ENCODE measurements around the gene CREBL2.
"Not testable (repeated sequence)": the region's sequence is repeated elsewhere in the genome, so short reads cannot be mapped to it uniquely, and the experiment has no call there.

The CREBL2 gene

GRCh38 chr12:12641650-12642049, 30.0 kb downstream of the CREBL2 start:
- no peak for DNase-seq

- DNase-seq, result no peak
Measured at GRCh38 chr12:12642916-12643315, 31.2 kb downstream of the CREBL2 start.

GRCh38 chr12:12645485-12645884, 33.8 kb downstream of the CREBL2 start:
- DNase-seq, result no peak

- DNase-seq, result not testable (repeated sequence)
Measured at GRCh38 chr12:12645968-12646367, 34.3 kb downstream of the CREBL2 start.

DNA sequence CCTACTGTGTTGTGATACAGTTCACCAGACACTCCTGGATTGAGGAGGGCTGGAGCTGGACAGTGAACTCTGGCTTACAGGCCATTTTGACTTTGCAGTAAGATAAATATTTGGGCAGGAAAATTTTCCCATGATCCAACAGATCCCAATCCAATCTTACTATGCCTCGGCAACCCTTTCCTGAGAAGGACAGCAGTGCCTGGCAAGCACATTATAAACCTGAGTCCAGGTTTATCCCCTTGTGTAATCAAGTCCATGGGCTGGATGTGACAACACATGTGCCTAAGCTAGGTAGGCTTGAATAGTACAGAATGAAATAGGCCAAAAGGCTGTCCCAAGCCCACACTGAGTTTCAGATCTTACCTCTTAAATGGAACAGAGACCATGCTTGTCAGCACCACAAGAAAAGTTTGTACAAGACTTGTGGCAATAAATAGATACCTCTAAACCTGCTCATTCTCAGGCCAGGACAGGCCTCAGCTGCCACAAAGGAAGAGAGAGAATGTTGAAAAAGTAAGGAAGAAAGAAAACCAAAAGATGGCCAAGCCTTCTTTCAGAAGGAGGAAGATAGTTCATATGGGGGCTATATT, 34.9 kb downstream of the CREBL2 start:
- DNase-seq, result no peak

DNA sequence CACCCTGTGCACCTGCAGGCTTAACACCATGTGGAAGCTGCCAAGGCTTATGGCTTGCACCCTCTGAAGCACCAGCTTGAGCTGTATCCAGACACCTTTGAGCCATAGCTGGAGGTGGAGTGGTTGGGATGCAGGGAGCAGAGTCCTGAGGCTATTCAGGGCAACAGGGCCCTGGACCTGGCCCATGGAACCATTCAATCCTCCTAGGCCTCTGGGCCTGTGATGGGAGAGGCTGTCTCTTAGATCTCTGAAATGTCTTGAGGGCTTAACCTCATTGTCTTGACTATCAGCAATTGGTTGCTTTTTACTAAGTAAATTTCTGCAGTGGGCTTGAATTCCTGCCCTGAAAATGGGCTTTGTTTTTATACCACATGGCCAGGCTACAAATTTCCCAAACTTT, 36.6 kb downstream of the CREBL2 start:
- no peak for DNase-seq

GRCh38 chr12:12648951-12649650, 37.4 kb downstream of the CREBL2 start:
- no peak for DNase-seq

DNA sequence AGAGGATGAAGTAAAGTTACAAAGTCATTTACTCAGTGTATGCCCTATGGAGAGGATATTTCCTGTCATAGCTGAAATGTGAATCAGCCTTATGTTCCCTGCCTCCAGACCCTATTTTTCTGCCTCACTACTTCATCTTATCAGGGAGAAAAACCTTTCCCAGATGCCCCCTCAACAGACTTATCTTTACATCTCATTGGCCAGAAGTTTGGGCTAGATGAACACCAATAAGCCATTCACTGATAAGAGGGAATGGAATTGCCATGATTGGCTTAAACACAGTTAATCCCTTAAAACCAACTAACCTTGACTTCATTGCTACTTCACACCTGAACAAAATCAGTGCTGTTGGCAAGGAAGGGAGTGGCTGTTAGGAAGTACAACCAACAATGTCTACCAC, 40.1 kb downstream of the CREBL2 start:
- DNase-seq, result no peak

GRCh38 chr12:12652704-12653103, 41.0 kb downstream of the CREBL2 start:
- DNase-seq, result not testable (repeated sequence)

DNA sequence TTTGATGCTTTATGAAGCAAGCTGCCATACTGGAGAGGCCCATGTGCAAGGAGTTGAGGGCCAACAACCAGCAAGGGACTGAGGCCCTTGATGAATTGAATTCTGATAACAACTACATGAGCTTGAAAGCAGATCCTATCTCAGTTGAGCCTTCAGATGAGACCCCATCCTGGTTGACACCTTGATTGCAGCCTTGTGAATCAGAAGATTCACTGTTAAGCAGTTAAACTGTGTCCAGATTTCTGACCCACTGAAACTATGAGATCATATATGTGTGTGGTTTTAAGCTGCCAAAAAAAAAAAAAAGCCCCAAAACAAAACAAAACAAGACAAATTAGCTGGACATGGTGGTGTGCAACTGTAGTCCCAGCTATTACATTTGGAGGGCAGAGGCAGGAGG, 42.2 kb downstream of the CREBL2 start:
- no peak for DNase-seq

DNA sequence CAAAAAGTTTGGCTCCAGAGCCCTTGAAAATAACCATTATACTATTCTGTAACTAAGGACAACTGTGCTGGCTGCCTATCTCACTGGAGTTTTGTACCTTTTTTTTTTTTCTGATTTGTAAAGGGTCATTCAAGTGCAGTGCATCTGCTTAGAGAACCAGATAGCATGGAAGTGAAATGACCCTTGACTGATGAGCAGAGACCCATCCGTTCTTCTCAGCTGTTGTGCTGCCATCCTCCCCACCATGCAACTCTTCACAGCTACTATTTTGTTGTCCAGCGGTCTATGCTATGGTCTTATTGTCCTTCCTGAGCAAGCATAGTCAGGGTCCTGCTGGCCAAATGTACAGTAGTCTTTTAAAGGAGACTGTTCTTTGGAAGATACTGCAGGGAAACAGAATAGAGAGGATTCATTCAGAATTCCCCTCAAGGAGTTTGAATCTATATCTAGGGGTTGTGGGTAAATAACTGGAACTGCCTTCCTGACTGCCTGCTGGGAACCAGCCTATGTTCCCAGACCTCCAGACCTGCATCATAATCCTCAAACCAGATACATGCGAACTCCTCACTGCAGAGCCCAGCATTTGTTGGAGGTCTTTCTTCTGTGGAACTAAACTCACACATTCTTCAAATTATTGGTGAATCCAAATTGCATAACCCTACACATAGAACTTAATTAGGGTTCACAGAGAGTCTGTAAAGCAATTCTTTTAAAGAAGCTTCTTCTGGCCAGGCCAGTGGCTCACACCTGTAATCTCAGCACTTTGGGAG, 43.2 kb downstream of the CREBL2 start:
- no peak for DNase-seq

GRCh38 chr12:12660201-12660600, 48.5 kb downstream of the CREBL2 start:
- no peak for DNase-seq

GRCh38 chr12:12661086-12661856, 49.6 kb downstream of the CREBL2 start:
- no peak for DNase-seq

GRCh38 chr12:12663644-12664294, 52.1 kb downstream of the CREBL2 start:
- DNase-seq, result no peak

DNA sequence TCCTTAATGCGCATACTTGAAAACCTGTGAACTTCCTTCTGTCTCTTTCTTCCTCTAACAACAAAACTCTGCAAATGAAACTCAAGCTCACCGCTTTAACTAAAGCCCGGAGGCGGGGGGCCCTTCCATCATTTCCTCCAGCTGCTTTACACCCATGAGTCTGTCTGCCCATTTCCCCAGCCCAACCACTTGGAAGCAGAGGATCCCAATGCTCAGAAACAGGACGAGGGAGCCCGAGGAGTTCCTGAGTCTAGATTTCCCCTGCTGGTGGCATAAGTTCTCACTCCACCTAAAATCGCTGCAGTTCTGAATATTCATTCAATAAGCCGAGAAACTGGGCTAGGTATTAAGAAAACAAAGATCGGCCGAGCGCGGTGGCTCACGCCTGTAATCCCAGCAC, 53.5 kb downstream of the CREBL2 start:
- no peak for DNase-seq

DNA sequence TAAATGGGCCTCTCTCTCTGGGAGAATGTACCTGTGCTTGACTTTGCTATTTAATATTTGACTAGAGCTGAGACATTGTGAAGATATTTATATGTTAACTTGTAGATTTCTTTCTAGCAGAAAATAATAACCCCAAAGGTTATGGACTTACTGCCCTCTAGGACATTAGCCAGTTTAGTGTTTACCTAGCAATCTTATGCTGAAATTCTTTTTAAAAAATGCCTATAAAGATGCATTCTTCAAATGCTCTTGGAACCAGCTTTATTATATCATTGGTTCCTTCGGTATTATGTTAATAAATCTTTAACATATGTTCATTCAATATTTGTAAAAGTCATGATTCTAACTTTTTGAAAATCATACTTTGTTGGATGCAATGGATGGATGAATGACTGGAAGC, 56.3 kb downstream of the CREBL2 start:
- DNase-seq, result no peak

- no peak for DNase-seq
Measured at GRCh38 chr12:12669020-12669419, 57.3 kb downstream of the CREBL2 start.

GRCh38 chr12:12671850-12672660, 60.4 kb downstream of the CREBL2 start:
- no peak for DNase-seq

GRCh38 chr12:12673296-12673695, 61.6 kb downstream of the CREBL2 start:
- DNase-seq, result no peak

- no peak for DNase-seq
Measured at GRCh38 chr12:12676605-12677004, 64.9 kb downstream of the CREBL2 start.

GRCh38 chr12:12681061-12681765, 69.5 kb downstream of the CREBL2 start:
- DNase-seq, result no peak

Measured in DMS 273 treated with DMSO at 0.1 percent for 48 hours (cell line).